ENCODE results near the gene CNTN1.

GRCh38 chr12:41013881-41014642 is 321.8 kb downstream of the CNTN1 start:
- TF ChIP-seq SALL2 (CRISPR knock-in tag; IDR thresholded peaks at IDR 0.05) (no peak), ZNF256 (CRISPR knock-in tag; conservative IDR thresholded peaks at IDR 0.05) (no peak), JUNB (CRISPR knock-in tag; IDR thresholded peaks at IDR 0.05; ENCODE audit: borderline replicate concordance) (no peak), BHLHE40 (IDR thresholded peaks at IDR 0.05; ENCODE audit: low read length) (no peak), EZH2 (conservative IDR thresholded peaks at IDR 0.05; ENCODE audit: low read depth, low read length) (no peak), ZHX1 (CRISPR knock-in tag; IDR thresholded peaks at IDR 0.05; ENCODE audit: low read depth) (no peak), GPBP1L1 (CRISPR knock-in tag; IDR thresholded peaks at IDR 0.05) (no peak), ZNF501 (CRISPR knock-in tag; IDR thresholded peaks at IDR 0.05) (no peak), CTCF (CRISPR knock-in tag; IDR thresholded peaks at IDR 0.05) (no peak), TAF1 (CRISPR knock-in tag; IDR thresholded peaks at IDR 0.05) (no peak), MAFK (conservative IDR thresholded peaks at IDR 0.05 in 1 of 2, IDR thresholded peaks at IDR 0.05 in 1 of 2; ENCODE audit: low read length in 2 of 2) (no peak), IRF9 (CRISPR knock-in tag; IDR thresholded peaks at IDR 0.05; ENCODE audit: borderline replicate concordance) (no peak), KDM4B (CRISPR knock-in tag; IDR thresholded peaks at IDR 0.05) (no peak)

All from HepG2 (cell line).